ENCODE results near the gene TSPAN11.

The TSPAN11 gene

DNA sequence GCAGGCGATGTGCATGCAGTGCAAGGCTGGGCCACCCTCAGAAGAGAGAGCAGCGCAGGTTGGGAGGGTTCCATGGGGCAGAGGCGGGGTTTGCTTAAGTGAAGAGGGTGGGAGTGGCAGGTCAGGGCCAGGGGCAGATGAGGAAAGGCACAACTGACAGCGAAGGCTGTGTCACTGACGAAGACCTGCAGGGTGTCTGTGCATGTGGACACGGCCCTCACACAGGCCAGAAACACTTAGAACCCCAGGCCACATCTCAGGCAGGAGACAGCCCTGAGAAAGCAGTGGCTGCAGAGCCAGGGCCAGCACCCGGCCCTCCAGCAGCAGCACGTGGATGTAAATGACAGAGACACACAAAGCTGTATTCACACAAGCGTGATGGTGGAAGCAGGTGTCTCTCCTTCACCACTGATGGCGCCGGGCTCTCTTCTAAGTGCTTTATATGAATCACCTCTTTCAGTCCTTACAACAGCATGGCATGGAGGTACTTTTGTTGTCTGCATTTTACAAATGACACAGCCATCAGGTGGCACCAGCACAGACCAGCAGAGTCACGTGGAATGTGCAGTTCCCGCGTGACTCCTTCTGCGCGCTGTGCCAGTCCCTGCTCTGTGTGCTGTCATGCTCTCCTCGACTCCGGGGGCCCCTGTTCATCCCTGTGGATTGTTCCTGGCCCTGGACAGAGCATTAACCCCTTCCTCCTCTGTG, 54.6 kb downstream of the TSPAN11 start:
- DNase-seq, result no peak

DNA sequence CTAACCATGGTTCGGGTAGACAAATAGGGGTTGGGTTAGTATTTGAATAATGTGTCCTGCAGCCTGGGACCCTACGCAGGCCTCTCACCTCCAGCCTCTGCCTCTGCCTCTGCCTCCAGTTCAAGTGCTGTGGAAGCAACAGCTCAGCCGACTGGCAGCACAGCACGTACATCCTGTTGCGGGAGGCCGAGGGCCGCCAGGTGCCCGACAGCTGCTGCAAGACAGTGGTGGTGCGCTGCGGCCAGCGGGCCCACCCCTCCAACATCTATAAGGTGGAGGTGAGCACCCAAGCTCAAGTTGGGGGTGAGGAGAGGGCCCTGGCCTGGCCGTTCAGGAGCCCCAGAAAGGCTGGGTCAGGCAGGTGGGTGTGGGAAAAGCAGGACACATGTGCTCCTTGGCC, 55.9 kb downstream of the TSPAN11 start:
- no peak for DNase-seq

- peak; percentile 50 for DNase-seq
These were observed 59.4 kb downstream of the TSPAN11 start for GRCh38 chr12:30985814-30986452.

- DNase-seq, result no peak
These were observed 61.5 kb downstream of the TSPAN11 start for GRCh38 chr12:30988086-30988485.

GRCh38 chr12:30988646-30989286, 62.2 kb downstream of the TSPAN11 start:
- DNase-seq, result no peak

- peak; percentile 72 for DNase-seq
These were observed 63.2 kb downstream of the TSPAN11 start for GRCh38 chr12:30989754-30990153.

DNA sequence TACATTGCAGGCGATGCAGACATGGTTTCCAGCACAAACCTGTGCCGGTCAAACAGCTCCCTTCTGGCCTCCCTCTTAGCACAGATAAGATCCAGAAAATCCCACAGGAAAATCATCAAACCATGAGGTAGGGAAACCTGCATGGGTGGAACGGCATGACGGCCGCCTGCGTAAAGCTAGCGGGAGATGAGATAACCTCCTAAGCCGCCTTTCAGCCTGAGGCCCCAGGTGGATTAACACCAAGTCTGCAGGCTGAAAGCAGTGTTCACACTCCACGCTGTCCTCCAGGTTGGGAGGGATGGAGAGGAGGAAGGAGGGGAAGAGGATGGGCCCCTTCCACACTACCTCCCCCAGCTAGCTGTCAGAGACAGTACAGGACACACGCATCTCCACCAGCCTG, 63.8 kb downstream of the TSPAN11 start:
- DNase-seq, result no peak

DNA sequence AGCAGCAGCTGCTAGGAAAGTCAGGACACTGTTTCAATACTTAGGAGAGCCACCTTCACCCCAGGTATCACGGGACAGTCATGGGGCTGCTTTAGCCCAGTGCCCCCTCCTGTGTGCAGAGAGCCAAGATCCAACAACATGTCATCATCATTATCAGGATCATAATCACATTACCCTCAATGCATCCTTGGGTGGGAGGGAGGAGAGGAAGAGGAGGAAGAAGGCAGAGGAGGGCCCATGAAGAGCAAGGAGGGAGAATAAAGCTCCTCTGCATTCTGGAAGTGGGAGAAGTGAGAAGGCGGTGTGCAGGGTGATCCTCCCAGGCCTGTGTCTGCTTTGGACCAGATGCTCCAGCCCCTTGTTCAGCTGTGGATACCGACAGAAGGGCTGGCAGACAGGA, 64.2 kb downstream of the TSPAN11 start:
- DNase-seq, result no peak

DNA sequence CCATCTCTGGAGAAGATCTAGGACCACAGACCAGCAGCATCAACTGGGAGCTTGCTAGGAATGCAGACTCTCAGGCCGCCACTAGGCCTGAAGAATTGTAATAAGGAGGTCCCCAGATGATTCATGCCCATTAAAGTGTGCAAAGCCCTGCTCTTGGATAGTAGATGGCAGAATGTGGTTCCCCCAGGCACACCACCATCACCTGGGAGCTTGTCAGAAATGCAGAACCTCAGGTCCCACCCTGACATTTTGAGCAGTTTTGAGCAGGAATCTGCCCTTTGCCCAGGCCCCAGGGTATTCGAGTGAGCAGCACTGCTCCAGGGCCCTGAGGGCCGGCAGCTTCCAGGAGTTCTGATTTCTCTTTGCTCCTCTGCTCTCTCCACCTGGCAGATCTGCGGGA, 64.9 kb downstream of the TSPAN11 start:
- DNase-seq, result no peak

GRCh38 chr12:30992381-30992780, 65.8 kb downstream of the TSPAN11 start:
- DNase-seq, result no peak

DNA sequence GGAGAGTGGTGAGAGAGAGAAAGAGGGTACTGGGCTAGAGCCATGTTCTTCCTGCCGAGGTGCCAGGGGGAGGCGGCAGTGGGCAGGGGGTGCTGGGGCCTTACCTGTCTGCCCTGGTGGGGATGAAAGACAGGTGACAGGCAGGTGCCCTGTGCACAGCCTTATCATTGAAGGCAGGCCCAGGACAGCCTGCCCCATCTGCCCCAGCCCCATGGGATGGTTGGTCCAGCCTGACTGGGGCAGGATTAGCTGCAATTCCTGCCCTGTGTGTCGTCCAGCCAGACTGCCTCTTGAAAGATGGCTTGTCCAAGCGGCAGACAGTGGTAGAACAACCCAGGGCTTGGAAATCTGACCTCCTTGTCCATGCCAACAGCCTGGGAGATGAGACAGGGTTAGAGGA, 67.2 kb downstream of the TSPAN11 start:
- DNase-seq, result no peak

- no peak for DNase-seq
These were observed 67.7 kb downstream of the TSPAN11 start for GRCh38 chr12:30994274-30994673.

- no peak for DNase-seq
These were observed 69.7 kb downstream of the TSPAN11 start for GRCh38 chr12:30996255-30996654.

GRCh38 chr12:30996752-30997151, 70.2 kb downstream of the TSPAN11 start:
- DNase-seq, result no peak

DNA sequence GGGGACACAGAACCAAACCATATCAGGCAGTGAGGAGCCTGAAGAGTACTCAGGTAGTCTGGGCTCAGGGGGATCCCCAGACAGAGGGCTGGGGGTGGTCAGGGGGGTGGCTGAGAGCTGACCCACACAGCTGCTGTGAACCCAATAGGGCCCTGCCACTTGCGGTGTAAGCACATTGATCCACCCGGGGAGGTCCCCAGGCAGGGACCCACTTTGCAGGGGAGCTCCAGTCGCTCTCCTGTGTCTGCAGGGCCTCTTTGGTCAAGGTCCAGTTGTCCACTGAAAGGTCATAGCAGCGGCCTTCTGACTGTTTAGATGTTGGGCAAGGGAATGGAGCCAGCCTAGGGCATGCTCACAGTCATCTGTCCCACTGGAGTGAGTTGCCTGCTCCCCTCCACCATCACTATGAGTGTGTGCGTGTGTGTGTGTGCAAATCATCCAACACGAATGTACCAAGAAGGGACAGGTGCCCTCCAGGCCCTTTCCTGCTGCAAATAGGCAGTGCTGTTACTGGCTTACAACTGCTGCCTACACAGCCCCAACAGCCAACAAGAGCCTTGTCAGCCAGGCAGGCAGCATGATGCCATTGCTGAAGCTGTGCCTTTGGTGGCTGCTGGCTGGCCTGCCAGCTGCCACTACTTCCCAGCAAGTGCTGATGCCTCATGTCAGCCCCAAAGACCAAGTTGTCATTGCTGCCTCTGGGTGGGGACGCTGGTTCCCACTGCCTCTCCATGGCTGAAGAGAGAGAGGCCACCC, 71.3 kb downstream of the TSPAN11 start:
- DNase-seq, result no peak

GRCh38 chr12:30999011-30999410, 72.5 kb downstream of the TSPAN11 start:
- no peak for DNase-seq

GRCh38 chr12:30999723-31000122, 73.2 kb downstream of the TSPAN11 start:
- no peak for DNase-seq

GRCh38 chr12:31000751-31001150, 74.2 kb downstream of the TSPAN11 start:
- DNase-seq, result no peak

- no peak for DNase-seq
These were observed 75.2 kb downstream of the TSPAN11 start for GRCh38 chr12:31001581-31002360.

DNA sequence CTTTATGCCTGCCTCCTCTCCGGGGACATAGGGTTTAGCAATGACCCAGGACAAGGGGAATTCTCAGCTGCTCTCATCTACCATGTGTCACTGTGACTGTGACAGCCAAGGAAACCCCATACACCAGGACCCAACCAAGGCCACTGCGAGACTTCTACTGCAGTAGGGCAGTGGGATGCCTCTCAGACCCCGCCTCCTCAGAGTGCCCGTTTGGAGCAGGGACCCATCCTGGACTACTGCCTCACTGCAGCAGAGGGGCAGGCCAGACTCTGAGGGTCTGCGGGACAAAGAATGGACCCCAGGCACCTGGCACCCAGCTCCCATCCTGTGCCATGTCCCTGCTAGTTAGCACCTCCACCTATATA, 75.8 kb downstream of the TSPAN11 start:
- no peak for DNase-seq

DNA sequence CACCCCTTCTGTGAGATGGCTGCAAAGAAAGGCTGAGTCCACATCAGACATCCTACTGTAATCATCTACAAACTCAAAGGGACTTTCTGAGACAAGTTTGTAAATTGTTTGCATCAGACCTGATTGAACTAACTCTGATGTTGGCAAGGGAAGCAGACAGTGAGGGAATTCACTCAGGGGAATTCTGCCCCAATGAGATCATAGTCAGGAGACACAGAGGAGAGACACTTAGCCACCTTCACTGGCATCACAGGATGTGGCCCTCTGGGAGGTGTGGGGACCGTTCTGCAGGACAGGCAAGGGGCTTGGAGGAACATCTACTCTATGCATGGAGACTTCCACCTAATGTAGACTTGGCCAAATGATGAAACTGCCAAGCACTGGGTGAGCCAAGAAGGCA, 76.5 kb downstream of the TSPAN11 start:
- no peak for DNase-seq

DNA sequence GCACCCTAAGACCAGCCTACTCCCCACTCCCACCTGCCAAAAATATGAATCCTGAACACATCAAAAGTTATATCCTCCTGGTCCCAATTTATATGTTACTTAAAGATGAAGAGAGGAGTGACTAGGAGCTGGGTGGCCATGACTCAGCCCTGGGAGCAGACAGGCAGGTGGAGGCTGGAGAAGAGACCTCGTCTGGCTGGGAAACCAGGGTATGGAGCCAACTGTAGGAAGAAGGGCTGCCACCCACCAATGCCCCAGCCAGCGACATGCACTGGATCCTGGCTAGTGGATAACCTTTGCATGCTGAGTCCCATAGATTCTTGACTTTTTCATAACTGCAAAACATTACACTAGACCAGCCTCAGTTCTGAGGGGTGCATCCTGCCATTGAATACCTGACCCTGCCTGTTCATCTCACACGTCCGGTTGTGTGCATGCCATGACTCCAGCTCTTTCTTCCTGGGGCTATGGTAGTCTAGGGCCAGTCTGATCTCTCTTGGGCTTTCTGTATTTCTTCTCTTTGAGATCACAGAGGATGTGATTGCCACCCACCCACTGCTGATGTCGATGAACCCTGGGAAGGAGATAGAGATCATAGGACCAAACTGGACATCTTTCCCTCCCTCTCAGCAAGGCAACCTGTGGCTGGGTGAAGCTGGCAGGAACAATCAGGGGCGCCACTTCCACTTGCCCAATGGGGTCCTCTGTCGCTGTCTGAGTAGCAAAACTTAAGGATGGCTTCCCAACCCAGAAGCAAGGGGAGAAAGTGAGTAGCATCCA, 77.5 kb downstream of the TSPAN11 start:
- no peak for DNase-seq

All from hematopoietic multipotent progenitor cell treated with erythropoietin and hydrocortisone succinate and interleukin-3 and kit ligand, for 8 days (in vitro differentiated cells).